IPS-18c (cell line): ENCODE data around the gene PCDHA11.

Experiments used
- H3K4me3 ChIP-seq: 2 replicates; pipeline ENCODE4 v1.7.0; 2013; ENCODE audit warnings: low read depth, mild to moderate bottlenecking, low read length, moderate library complexity; ENCODE audit not compliant: insufficient read depth
- H3K9me3 ChIP-seq: one replicate; pipeline ENCODE4 v1.6.1; 2013; ENCODE audit warnings: mild to moderate bottlenecking, low read length, moderate library complexity; ENCODE audit not compliant: control insufficient read depth, insufficient read depth

PCDHA11 gene

GRCh38 chr5:140881889-140882590, 13.3 kb downstream of the PCDHA11 start, which contains the start of gene PCDHA13:
Gene PCDHA13 (plus strand): TSS chr5:140882124. CDS start chr5:140882269, 145 bp downstream.
- H3K9me3 ChIP-seq = no peaks in the 10 kb centered on the region
- H3K4me3 ChIP-seq = no peak within 1 kb of the TSS

GRCh38 chr5:140882591-140882899, 13.8 kb downstream of the PCDHA11 start:
- Histone ChIP-seq H3K4me3 (no peak overlapping the region), H3K9me3 (no peaks in the 10 kb centered on the region)

GRCh38 chr5:140883373-140883772, 14.6 kb downstream of the PCDHA11 start:
- no peaks in the 10 kb centered on the region for H3K9me3 ChIP-seq
- H3K4me3 ChIP-seq = no peak overlapping the region

GRCh38 chr5:140883927-140884697, 15.4 kb downstream of the PCDHA11 start:
- H3K9me3 ChIP-seq = no peaks in the 10 kb centered on the region
- H3K4me3 ChIP-seq = no peak overlapping the region

- no peaks in the 10 kb centered on the region for H3K9me3 ChIP-seq
Measured at GRCh38 chr5:140916325-140916724, 47.6 kb downstream of the PCDHA11 start.

More at GRCh38 chr5:140916325-140916724, 47.6 kb downstream of the PCDHA11 start:
- no peak overlapping the region for H3K4me3 ChIP-seq
